Natural killer cell (primary cell): ENCODE measurements around the gene RAPGEF4. TPM values are rescaled to one million over a fixed set of nuclear protein-coding genes. Genes with fewer than 3 reads are reported as not detected.

ENCODE experiments used
- ATAC-seq, 3 donors: fragments of 150-1000 bp in 2 of 3; fragments of 200-7000 bp in 1 of 3; cut with Tn5 transposase; 1 replicate in 1 of 3; 2 replicates in 2 of 3; pipeline ENCODE4 v1.10.0; 2021; ENCODE audit warnings: mild to moderate bottlenecking in 2 of 3, moderate library complexity in 2 of 3
- DNase-seq, 2 donors: peaks; one replicate each; pipeline versions ENCODE4 v3.0.0 to v3.0.0-alpha.2; 2013 to 2021; ENCODE audit warnings: mixed read lengths in 1 of 2
- H3K27ac ChIP-seq: one replicate; pipeline ENCODE4 v1.5.1; 2013; ENCODE audit warnings: mild to moderate bottlenecking, low read length
- H3K27me3 ChIP-seq: one replicate; pipeline ENCODE4 v1.6.1; 2013; ENCODE audit warnings: low read length; ENCODE audit not compliant: control insufficient read depth, insufficient read depth
- H3K36me3 ChIP-seq: one replicate; pipeline ENCODE4 v1.6.1; 2013; ENCODE audit warnings: low read length; ENCODE audit not compliant: control insufficient read depth, insufficient read depth
- H3K4me1 ChIP-seq: one replicate; pipeline ENCODE4 v1.6.1; 2013; ENCODE audit warnings: low read length; ENCODE audit not compliant: control insufficient read depth, insufficient read depth
- H3K4me3 ChIP-seq: one replicate; pipeline ENCODE4 v1.5.1; 2013; ENCODE audit warnings: low read length
- H3K9me3 ChIP-seq: one replicate; pipeline ENCODE4 v1.6.1; 2013; ENCODE audit warnings: low read length; ENCODE audit not compliant: control insufficient read depth, insufficient read depth
- H3K27ac Mint-ChIP-seq, 2 donors: one replicate each; pipeline ENCODE4 v1.8.0; 2022; ENCODE audit warnings: mild to moderate bottlenecking in 2 of 2, mixed read lengths in 2 of 2, moderate library complexity in 1 of 2
- H3K27me3 Mint-ChIP-seq, 2 donors: one replicate each; pipeline ENCODE4 v1.8.0; 2022; ENCODE audit warnings: low read depth in 2 of 2, mixed read lengths in 2 of 2
- H3K36me3 Mint-ChIP-seq: one replicate; pipeline ENCODE4 v1.8.0; 2022; ENCODE audit warnings: mixed read lengths
- H3K4me1 Mint-ChIP-seq, 2 donors: one replicate each; pipeline ENCODE4 v1.8.0; 2022; ENCODE audit warnings: mixed read lengths in 2 of 2
- H3K4me3 Mint-ChIP-seq: one replicate; pipeline ENCODE4 v1.8.0; 2022; ENCODE audit warnings: mild to moderate bottlenecking, moderate library complexity, mixed read lengths
- H3K9me3 Mint-ChIP-seq, 2 donors: one replicate each; pipeline ENCODE4 v1.8.0; 2022; ENCODE audit warnings: mixed read lengths in 2 of 2
- CTCF ChIP-seq: fragments of 200-600 bp; IDR thresholded peaks from one replicate; pipeline ENCODE4 v1.8.0; 2022; ENCODE audit warnings: antibody characterized with exemption
- WGBS: methylation state at CpG from one replicate; pipeline ENCODE4 v1.1.7; 2013; ENCODE audit warnings: missing lambda C conversion rate; ENCODE audit not compliant: insufficient coverage; 5-methylcytosine and 5-hydroxymethylcytosine counted together
- intact Hi-C: fragments of 100-400 bp; cut with micrococcal nuclease; formaldehyde crosslinking; loops from one replicate; pipeline ENCODE4 v1.14.2; 2022
- total RNA-seq, 4 donors: library from RNA; stranded (reverse); fragments of 120-200 nt in 1 of 4; gene quantifications; one replicate each; pipeline versions ENCODE4 v1.2.3 to v1.2.4, GENCODE V29; 2013 to 2022

RAPGEF4 gene
- total RNA-seq, 3 donors from 2014 or later (not counting 1 experiment from before 2014, with no cell fraction given), result 0.50 TPM; not detected in 2

DNA sequence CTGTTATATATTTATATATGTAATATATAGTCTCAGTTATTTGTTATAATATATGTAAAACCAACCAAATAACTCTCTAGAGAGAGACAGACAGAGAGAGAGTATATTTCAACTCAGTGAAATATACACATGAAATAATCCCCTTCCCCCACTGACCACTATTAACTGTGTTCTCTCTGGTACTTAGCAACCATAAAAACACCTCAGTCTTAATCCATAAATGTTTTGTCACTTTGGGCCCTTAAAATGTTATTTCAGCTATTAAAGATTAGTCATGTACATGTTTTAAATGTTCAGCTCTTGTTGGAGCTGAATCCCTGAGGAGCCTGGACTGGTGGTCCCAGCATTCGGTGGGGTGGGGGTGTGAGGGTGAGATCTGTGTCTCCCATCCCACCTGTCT is 217.8 kb downstream of the RAPGEF4 start:
- Histone ChIP-seq H3K4me1 (no peaks in the 10 kb centered on the region), H3K4me3 (no peak overlapping the region), H3K9me3 (no peaks in the 10 kb centered on the region), H3K27ac (no peak overlapping the region), H3K36me3 (no peaks in the 10 kb centered on the region), H3K27me3 (peaks cover 3% of the 10 kb centered on the region)
- H3K4me1 Mint-ChIP-seq, result no peaks in the 10 kb centered on the region
- 100% methylated on average over 1 of the region's 1 CpG for WGBS
- TF ChIP-seq CTCF, result no peak
- no peaks in the 10 kb centered on the region for H3K36me3 Mint-ChIP-seq
- no peaks in the 10 kb centered on the region for H3K9me3 Mint-ChIP-seq
- H3K4me3 Mint-ChIP-seq, result no peak overlapping the region
- H3K27ac Mint-ChIP-seq, result no peak overlapping the region
- peaks cover 5 to 28% of the 10 kb centered on the region in 2 donors for H3K27me3 Mint-ChIP-seq
- DNase-seq (no peak), ATAC-seq (no peak)
- intact Hi-C loops, result no loop called here

- H3K27ac ChIP-seq, result no peak overlapping the region
- TF ChIP-seq CTCF, result no peak
- 78% methylated on average over 3 of the region's 5 CpGs for WGBS
- peaks cover 3% of the 10 kb centered on the region for H3K27me3 ChIP-seq
- no peak overlapping the region for H3K4me3 ChIP-seq
- Mint-ChIP-seq H3K27me3 (peaks cover 7 to 31% of the 10 kb centered on the region in 2 donors), H3K27ac (no peak overlapping the region), H3K4me3 (no peak overlapping the region), H3K9me3 (no peaks in the 10 kb centered on the region), H3K36me3 (no peaks in the 10 kb centered on the region), H3K4me1 (no peaks in the 10 kb centered on the region)
- ATAC-seq, result no peak
- no peaks in the 10 kb centered on the region for H3K9me3 ChIP-seq
- no peaks in the 10 kb centered on the region for H3K36me3 ChIP-seq
- H3K4me1 ChIP-seq, result no peaks in the 10 kb centered on the region
- intact Hi-C loops, result no loop called here
- DNase-seq, result no peak
These were observed 218.6 kb downstream of the RAPGEF4 start for GRCh38 chr2:172953970-172954852.

- H3K4me1 ChIP-seq, result no peaks in the 10 kb centered on the region
- intact Hi-C loops, result no loop called here
- H3K27ac ChIP-seq, result no peak overlapping the region
- ATAC-seq (no peak), DNase-seq (no peak)
- no peak overlapping the region for H3K4me3 Mint-ChIP-seq
- no peak overlapping the region for H3K4me3 ChIP-seq
- no peaks in the 10 kb centered on the region for H3K9me3 ChIP-seq
- H3K27ac Mint-ChIP-seq, result no peak overlapping the region
- H3K4me1 Mint-ChIP-seq, result no peaks in the 10 kb centered on the region
- H3K9me3 Mint-ChIP-seq, result no peaks in the 10 kb centered on the region
- no peak for TF ChIP-seq CTCF
- peaks cover 3% of the 10 kb centered on the region for H3K27me3 ChIP-seq
- no peaks in the 10 kb centered on the region for H3K36me3 ChIP-seq
- H3K36me3 Mint-ChIP-seq, result no peaks in the 10 kb centered on the region
- H3K27me3 Mint-ChIP-seq, result peaks cover 15 to 31% of the 10 kb centered on the region in 2 donors
- 81% methylated on average over 11 of the region's 11 CpGs for WGBS
These were observed 219.9 kb downstream of the RAPGEF4 start for GRCh38 chr2:172955587-172955986.

DNA sequence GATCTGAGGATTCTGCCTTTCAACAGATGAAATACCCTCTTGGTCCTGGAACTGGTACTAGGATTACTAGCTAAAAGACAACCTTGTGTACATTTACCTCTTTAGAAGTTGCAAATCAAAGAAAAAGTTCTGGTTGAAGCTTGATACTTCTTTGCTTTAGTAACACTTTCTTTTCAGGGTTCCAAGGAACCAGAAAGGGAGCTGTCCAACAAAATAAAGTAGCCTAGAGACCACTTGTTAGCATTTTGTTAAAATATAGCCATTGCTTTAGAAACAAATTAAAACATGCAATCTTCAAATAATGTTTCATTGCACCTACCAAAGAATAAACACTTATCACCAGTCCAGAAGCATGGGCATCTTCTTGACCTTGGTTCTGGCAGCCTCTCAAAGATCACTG is 222.1 kb downstream of the RAPGEF4 start:
- Mint-ChIP-seq H3K4me1 (no peaks in the 10 kb centered on the region), H3K36me3 (no peaks in the 10 kb centered on the region), H3K27ac (no peak overlapping the region), H3K4me3 (no peak overlapping the region), H3K27me3 (peaks cover 10 to 23% of the 10 kb centered on the region in 2 donors), H3K9me3 (peaks cover 0 to under 1% of the 10 kb centered on the region in 2 donors)
- Histone ChIP-seq H3K27ac (no peak overlapping the region), H3K36me3 (no peaks in the 10 kb centered on the region), H3K27me3 (peaks cover 2% of the 10 kb centered on the region), H3K4me1 (no peaks in the 10 kb centered on the region), H3K4me3 (no peak overlapping the region), H3K9me3 (no peaks in the 10 kb centered on the region)
- TF ChIP-seq CTCF, result no peak
- intact Hi-C loops, result no loop called here
- DNase-seq, result no peak
- ATAC-seq, result no peak
